ENCODE results near the gene TASP1. TPM values are rescaled to one million over a fixed set of nuclear protein-coding genes. Genes with fewer than 3 reads are reported as not detected.

TASP1 gene
- total and polyA plus RNA-seq, 2 donors (not counting 3 experiments of a cell fraction or from before 2014, with no cell fraction given): 3.5 to 8.9 TPM

DNA sequence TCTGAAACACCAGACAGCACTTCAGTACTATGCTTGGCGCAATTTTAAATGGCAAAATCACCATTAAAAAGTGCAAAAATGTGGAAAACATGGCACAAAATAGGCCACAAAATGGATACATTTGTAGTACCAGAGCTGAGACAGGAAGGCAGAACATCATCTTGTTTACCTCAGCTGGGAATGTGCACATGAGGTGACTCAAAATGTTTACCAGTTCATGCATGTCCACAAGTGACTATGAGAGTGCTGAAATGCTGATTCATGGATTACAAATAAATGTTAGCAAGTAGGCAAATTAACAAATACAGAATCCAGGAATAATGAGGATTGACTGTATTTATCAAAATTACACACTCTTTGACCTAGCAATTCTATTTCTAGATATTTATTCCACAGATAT is 216.1 kb downstream of the TASP1 start:
- Histone ChIP-seq H3K4me2 (ENCODE audit: insufficient read depth, low read length) (no peak overlapping the region), H3K36me3 (ENCODE audit: control insufficient read depth in 2 of 2, extremely low read depth in 1 of 2, insufficient read depth in 2 of 2, low read length in 2 of 2) (no peaks in the 10 kb centered on the region), H3K79me2 (ENCODE audit: control insufficient read depth, insufficient read depth, low read length) (no peaks in the 10 kb centered on the region), H3K27ac (ENCODE audit: insufficient read depth, low read depth, low read length) (no peak overlapping the region), H2AFZ (ENCODE audit: low read depth, low read length) (no peak overlapping the region), H3K9me1 (replicated peaks; ENCODE audit: control insufficient read depth, extremely low read depth, insufficient read depth, low read length) (no peaks in the 10 kb centered on the region), H3K4me1 (ENCODE audit: control insufficient read depth, extremely low read depth, insufficient read depth, low read length) (no peaks in the 10 kb centered on the region), H3K27me3 (ENCODE audit: control insufficient read depth in 2 of 2, insufficient read depth in 2 of 2, low read length in 2 of 2) (no peaks in the 10 kb centered on the region), H3K9ac (replicated peaks; ENCODE audit: extremely low read depth, insufficient read depth, low read length) (no peak overlapping the region), H3K4me3 (replicated peaks in 1 of 3; ENCODE audit: insufficient read depth in 1 of 3, low read depth in 1 of 3, low read length in 3 of 3) (no peak overlapping the region), H4K20me1 (replicated peaks; ENCODE audit: control insufficient read depth, extremely low read depth, insufficient read depth, low read length) (no peaks in the 10 kb centered on the region), H3K9me3 (replicated peaks; ENCODE audit: control insufficient read depth, insufficient read depth, low read length) (no peaks in the 10 kb centered on the region)
- CTCF ChIA-PET: interaction anchor here (0.8 kb wide), 1 partner anchor 35 kb away, joined by 3 read pairs; no protein-coding TSS in a partner anchor
- no peak for TF ChIP-seq GATA2 (IDR thresholded peaks at IDR 0.05; ENCODE audit: insufficient read depth, insufficient read length, low read depth, low read length)
- intact Hi-C loops (cut with micrococcal nuclease): no loop called here
- no TSS peak for BruUV-seq (replicated peaks)
- no peak for DNase-seq (ENCODE audit: low read depth, low spot score)
- POLR2A ChIA-PET: no interaction called here
- no peak for FAIRE-seq
- dilution Hi-C loops (cut with MboI; ENCODE audit: extremely low pct_ligation_motif_present, low sequenced_read_pairs): no loop called here

DNA sequence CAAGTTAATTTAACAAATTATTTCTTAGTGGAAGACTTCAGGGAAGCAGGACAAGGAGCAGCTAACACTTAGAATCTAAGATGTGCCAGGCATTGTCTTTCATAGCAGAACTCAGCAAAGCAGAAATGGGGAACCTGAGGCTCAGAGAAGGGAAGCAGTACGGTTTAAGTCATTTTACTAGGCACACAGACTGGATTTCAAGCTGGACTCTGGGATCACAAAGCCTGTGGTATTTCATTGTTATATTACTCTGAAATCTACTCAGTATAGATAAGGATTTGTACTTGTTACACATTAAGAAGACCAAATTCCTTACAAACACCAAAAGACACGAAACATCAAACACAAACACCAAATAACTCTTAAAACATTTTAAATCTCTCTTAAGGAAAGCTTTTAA is 218.1 kb downstream of the TASP1 start:
- Histone ChIP-seq H3K9ac (replicated peaks; ENCODE audit: extremely low read depth, insufficient read depth, low read length) (no peak overlapping the region), H2AFZ (ENCODE audit: low read depth, low read length) (no peak overlapping the region), H4K20me1 (replicated peaks; ENCODE audit: control insufficient read depth, extremely low read depth, insufficient read depth, low read length) (no peaks in the 10 kb centered on the region), H3K4me2 (ENCODE audit: insufficient read depth, low read length) (no peak overlapping the region), H3K36me3 (ENCODE audit: control insufficient read depth in 2 of 2, extremely low read depth in 1 of 2, insufficient read depth in 2 of 2, low read length in 2 of 2) (peaks cover 0 to 2% of the 10 kb centered on the region in 2 experiments), H3K79me2 (ENCODE audit: control insufficient read depth, insufficient read depth, low read length) (no peaks in the 10 kb centered on the region), H3K4me1 (ENCODE audit: control insufficient read depth, extremely low read depth, insufficient read depth, low read length) (no peaks in the 10 kb centered on the region), H3K27ac (ENCODE audit: insufficient read depth, low read depth, low read length) (no peak overlapping the region), H3K9me3 (replicated peaks; ENCODE audit: control insufficient read depth, insufficient read depth, low read length) (no peaks in the 10 kb centered on the region), H3K4me3 (replicated peaks in 1 of 3; ENCODE audit: insufficient read depth in 1 of 3, low read depth in 1 of 3, low read length in 3 of 3) (no peak overlapping the region), H3K27me3 (ENCODE audit: control insufficient read depth in 2 of 2, insufficient read depth in 2 of 2, low read length in 2 of 2) (no peaks in the 10 kb centered on the region), H3K9me1 (replicated peaks; ENCODE audit: control insufficient read depth, extremely low read depth, insufficient read depth, low read length) (no peaks in the 10 kb centered on the region)
- dilution Hi-C loops (cut with MboI; ENCODE audit: extremely low pct_ligation_motif_present, low sequenced_read_pairs) (no loop called here), intact Hi-C loops (cut with micrococcal nuclease) (no loop called here)
- BruUV-seq (replicated peaks): no TSS peak
- FAIRE-seq: no peak
- ChIA-PET POLR2A (no interaction called here), CTCF (no interaction called here)
- no peak for TF ChIP-seq MYC (IDR thresholded peaks at IDR 0.05; ENCODE audit: low read depth, low read length)
- TF ChIP-seq GATA2 (IDR thresholded peaks at IDR 0.05; ENCODE audit: insufficient read depth, insufficient read length, low read depth, low read length): no peak
- DNase-seq (ENCODE audit: low read depth, low spot score): no peak

Data from endothelial cell of umbilical vein (primary cell).